ENCODE results near the gene CLBA1.
"Not testable (repeated sequence)": the region's sequence is repeated elsewhere in the genome, so short reads cannot be mapped to it uniquely, and the experiment has no call there.

CLBA1 gene

DNA sequence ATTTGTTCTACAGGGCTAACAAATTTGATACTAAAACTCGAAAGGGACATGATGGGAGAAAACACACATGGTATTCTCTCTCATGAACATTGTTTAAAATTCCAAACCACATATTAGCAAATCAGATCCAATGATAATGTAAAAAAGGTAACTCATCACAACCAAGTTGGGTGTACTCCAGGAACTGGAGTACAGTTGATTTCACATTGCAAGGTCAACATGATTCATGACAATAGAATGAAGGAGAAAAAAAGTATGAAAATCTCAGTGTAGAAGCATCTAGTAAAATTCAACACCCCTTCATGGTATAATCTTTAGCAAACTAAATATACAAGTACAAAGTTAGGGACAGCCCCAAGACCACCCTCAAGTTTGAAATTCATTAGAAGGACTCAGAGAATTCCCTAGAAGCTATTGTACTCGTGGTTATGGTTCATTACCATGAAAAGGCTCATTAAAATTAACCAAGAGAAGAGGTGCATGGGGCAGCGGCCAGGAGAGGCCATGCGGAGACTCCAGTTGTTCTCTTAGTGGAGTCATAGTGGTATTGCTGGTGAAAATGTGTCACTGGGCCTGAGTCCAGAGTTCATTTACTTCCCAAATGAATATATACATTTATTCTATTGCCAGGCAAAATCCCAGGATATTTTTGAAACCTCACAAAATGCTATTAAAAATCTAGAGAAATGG lies 38.3 kb downstream of the CLBA1 start:
- DNase-seq (ENCODE audit: low read depth), result peak; percentile 42

- no peak for DNase-seq (ENCODE audit: low read depth)
Observed at GRCh38 chr14:105025429-105025828, 39.8 kb downstream of the CLBA1 start.

GRCh38 chr14:105026033-105026785 lies 40.6 kb downstream of the CLBA1 start:
- no peak for DNase-seq (ENCODE audit: low read depth)

- no peak for DNase-seq (ENCODE audit: low read depth)
Observed at GRCh38 chr14:105026802-105027563, 41.4 kb downstream of the CLBA1 start.

DNA sequence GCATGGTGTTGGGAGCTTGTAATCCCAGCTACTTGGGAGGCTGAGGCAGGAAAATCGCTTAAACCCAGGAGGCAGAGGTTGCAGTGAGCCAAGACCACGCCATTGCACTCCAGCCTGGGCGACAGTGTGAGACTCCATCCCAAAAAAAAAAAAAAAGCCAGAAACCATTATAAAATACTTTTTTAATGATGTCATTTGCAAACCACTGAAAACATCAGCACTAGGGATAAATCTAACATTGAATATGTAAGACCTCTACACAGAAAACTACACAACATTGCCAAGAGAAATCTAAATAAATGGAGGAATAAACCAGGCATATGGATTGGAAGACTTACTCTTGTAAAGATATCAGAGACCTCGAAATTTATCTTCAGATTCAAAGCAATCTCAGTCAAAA lies 42.1 kb downstream of the CLBA1 start:
- DNase-seq (ENCODE audit: low read depth), result not testable (repeated sequence)

DNA sequence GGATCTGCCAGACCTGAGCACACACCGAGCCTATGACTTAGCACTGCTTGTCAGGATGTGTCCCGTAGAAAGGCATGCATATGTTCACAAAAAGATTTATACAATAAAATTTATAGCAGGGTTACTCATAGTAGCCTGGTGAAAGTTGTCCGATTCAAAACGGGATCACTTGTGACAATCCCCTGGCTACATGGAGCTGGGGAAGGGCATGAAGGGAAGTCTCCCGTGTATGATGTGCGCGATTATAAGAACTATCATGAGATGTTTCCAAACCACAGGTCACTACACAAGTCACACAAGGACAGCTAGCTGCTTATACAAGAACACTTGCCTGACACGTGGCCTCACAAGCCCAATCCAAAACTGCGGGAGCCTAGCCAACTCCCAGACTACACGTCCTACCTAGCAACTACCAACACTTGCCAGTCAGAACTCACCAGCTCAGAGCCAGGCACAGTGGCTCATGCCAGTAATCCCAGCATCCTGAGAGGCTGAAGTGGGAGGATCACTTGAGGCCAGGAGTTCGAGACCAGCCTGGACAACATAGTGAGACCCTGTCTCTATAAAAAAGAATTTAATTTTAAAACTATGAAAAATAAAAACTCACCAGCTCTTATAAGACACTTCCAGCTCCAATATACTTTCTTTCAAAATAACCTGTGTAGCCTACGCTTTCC lies 42.8 kb downstream of the CLBA1 start:
- no peak for DNase-seq (ENCODE audit: low read depth)

DNA sequence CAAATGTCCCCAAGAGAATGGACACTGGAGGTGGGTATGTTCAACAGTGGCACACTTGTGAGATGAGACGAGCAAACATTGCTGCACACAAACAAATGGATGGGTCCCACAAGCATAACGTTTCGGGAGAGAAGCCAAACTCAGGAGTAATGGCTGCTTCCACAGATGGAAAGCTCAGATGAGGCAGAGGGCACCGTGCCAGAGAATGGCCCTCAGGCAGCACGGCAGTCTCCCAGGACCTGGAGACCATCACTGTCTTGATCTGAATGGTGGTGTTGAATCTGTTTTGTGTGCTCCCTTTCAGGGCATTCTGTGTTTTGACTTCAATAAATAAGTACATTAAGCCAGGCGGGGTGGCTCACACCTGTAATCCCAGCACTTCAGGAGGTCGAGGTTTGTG lies 43.8 kb downstream of the CLBA1 start:
- no peak for DNase-seq (ENCODE audit: low read depth)

DNA sequence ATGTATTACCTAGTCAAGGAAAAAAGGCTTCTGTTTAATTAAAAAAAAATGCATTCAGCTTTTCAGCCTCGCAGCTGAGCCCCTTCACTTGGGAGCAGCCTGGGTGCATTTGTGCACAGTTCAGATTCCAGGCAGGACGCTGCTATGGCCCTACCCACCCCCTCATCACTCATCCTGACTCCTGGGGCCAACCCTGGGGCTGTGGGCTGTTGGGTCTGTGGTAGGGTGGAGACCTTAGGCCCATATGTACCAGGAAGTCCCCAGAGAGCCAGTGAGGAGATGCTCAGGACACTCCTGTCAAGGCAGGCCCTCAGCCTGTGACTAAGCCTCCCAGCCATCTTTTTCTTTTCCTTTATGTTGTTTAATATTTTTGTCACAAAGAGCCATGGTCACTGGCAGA lies 44.6 kb downstream of the CLBA1 start:
- no peak for DNase-seq (ENCODE audit: low read depth)

DNA sequence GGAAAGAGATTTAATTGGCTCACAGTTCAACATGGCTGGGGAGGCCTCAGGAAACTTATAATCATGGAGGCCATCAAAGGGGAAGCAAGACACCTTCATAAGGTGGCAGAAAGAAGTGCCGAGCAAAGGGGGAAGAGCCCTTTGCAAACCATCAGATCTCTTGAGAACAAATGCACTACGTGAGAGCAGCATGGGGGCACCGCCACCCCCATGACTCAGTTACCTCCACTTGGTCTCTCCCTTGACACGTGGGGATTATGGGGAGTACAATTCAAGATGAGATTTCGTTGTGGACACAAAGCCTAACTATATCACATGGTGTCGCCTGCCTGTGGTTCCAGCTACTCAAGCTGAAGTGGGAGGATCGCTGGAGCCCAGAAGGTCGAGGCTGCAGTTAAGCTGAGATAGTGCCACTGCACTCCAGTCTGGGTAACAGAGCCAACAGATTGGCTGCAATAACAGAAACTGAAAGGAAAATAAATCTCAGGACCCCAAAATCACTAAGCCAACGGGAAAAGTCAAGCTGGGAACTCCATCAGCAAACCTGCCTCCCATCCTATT lies 45.3 kb downstream of the CLBA1 start:
- no peak for DNase-seq (ENCODE audit: low read depth)

DNA sequence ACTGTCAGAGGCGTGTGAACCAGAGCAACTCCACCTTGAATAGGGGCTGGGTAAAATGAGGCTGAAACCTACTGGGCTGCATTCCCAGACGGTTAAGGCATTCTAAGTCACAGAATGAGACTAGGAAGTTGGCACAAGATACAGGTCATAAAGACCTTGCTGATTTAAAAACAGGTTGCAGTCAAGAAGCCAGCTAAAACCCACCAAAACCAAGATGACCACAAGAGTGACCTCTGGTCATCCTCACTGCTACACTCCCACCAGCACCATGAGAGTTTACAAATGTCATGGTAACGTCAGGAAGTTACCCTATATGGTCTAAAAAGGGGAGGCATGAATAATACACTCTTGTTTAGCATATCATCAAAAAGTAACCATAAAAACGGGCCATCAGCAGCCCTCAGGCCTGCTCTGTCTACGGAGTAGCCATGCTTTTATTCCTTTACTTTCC lies 46.9 kb downstream of the CLBA1 start:
- not testable (repeated sequence) for DNase-seq (ENCODE audit: low read depth)

DNA sequence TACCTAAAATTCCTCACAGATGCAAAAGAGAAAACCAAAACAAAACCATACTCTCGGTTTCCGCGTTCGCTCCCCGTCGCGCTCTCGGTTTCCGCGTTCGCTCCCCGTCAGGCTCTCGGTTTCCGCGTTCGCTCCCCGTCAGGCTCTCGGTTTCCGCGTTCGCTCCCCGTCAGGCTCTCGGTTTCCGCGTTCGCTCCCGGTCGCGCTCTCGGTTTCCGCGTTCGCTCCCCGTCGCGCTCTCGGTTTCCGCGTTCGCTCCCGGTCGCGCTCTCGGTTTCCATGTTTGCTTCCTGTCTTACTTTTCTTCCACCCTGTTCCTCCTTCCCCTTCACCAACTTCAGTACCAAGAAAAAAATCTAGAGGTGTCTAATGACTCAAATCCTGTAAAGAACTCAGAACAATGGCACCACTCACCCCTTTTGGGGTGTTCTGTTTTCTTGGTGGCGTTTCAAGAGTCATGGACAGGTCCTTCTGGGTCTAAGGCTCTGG lies 47.9 kb downstream of the CLBA1 start:
- DNase-seq (ENCODE audit: low read depth), result not testable (repeated sequence)

DNA sequence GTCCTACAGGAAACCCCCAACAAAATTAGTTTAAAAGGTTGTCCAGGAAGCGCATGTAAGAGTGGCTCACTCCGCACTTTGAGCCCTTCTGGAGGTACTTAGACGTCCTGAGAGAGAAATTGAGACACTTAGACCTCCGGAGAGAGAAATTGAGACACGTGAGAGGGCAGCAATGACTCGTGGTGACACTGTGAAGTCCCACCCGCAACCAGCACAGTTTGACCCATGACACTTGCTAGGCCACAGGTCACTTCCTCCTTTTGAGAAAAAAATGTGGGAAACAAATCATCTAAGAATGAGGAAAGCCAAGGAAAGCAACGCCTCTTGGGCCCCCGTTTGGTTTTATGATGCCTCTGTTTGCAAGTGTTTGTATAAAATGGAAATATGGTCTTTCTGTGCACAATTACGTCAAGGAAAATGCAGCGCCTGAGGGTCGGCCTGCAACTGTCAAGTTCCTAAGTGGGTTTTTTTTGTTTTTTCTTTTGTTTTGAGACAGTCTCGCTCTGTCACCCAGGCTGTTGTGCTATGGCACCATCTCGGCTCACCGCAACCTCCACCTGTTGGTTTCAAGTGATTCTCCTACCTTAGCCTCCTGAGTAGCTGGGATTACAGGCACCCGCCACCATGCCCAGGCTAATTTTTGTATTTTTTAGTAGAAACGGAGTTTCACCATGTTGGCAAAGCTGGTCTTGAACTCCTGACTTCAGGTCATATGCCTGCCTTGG lies 48.9 kb downstream of the CLBA1 start:
- DNase-seq (ENCODE audit: low read depth), result no peak

GRCh38 chr14:105035616-105036015 lies 50.0 kb downstream of the CLBA1 start:
- not testable (repeated sequence) for DNase-seq (ENCODE audit: low read depth)

DNA sequence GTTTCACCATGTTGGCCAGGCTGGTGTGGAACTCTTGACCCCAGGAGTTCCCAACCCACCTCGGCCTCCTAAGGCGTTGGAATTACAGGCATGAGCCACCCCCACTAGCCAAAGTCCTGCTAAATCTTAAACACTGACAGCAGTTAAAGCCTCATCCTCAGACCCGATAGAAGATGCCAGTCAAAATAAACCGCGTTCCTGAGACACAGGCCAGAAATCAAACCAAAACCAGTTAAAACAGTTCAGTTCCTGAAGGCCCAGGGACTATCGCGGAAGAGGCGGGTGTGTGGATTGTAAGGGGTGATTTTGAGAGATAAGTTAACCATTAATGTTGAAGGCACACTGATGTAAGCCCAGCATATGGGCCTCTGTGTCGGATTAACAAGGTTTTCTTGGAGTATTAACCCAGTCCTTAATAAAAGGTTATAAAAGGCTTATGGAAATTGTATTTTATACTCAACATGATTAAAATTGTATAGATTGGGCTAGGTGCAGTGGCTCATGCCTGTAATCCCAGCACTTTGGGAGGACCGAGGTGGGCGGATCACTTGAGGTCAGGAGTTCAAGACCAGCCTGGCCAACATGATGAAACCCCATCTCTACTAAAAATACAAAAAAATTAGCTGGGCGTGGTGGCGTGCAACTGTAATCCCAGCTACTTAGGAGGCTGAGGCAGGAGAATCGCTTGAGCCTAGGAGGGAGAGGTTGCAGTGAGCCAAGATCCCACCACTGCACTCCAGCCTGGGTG lies 54.0 kb downstream of the CLBA1 start:
- no peak for DNase-seq (ENCODE audit: low read depth)

- no peak for DNase-seq (ENCODE audit: low read depth)
Observed at GRCh38 chr14:105041841-105042765, 56.5 kb downstream of the CLBA1 start.

- no peak for DNase-seq (ENCODE audit: low read depth)
Observed at GRCh38 chr14:105042813-105043212, 57.2 kb downstream of the CLBA1 start.

DNA sequence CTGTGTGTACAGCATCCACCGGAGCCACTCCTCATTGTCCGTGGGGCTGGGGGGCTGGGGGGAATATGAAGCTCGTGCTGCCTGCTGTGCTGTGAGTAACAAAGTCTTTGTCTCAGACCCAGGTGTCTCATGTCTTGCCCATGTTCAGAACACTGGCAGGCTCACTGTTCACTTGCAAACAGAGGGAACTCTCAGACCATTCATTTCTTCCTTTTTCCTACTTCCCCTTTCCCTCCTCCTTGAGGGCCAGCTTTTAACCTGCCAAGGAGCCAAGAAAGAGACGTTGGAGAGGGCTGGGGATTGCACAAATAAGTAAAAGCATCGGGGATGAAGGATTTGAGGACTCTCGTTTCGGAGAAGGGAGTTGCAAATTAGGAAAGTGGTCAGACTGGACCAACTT lies 58.1 kb downstream of the CLBA1 start:
- DNase-seq (ENCODE audit: low read depth), result no peak

Measured in GM04503 (cell line).